ENCODE data around the gene GPR89B.
A peak's percentile ranks its signal among the peaks of the same experiment; 100 is the strongest.
"Not testable (repeated sequence)": the region's sequence is repeated elsewhere in the genome, so short reads cannot be mapped to it uniquely, and the experiment has no call there.

GPR89B gene

GRCh38 chr1:147928236-147929132 lies at the start of gene GPR89B:
Gene GPR89B (plus strand): TSS chr1:147928420. CDS start chr1:147928537, 117 bp downstream.
- Histone ChIP-seq H3K4me1 (peaks cover 11% of the 10 kb centered on the region), H3K4me3 (peak within 1 kb of the TSS; percentile 79), H3K9ac (peak within 1 kb of the TSS; percentile 77), H3K27ac (peak within 1 kb of the TSS; percentile 60), H4K20me1 (peaks cover 12% of the 10 kb centered on the region; the same call in 1 of the 2 replicates), H3K4me2 (peak within 1 kb of the TSS; percentile 77)
- H3K9me3 ChIP-seq, H3K27me3 ChIP-seq, H3K36me3 ChIP-seq: not testable (repeated sequence)

- peaks cover 9% of the 10 kb centered on the region for H3K4me1 ChIP-seq
- no peak for TF ChIP-seq Cebpa-rat (IDR thresholded peaks at IDR 0.05)
- peaks cover 6% of the 10 kb centered on the region; the same call in 1 of the 2 replicates for H3K9me3 ChIP-seq
- no peaks in the 10 kb centered on the region for H4K20me1 ChIP-seq
- no peak overlapping the region for H3K4me3 ChIP-seq
- no peaks in the 10 kb centered on the region for H3K36me3 ChIP-seq
- H3K4me2 ChIP-seq = no peak overlapping the region
- H3K9ac ChIP-seq = no peak overlapping the region
- no peaks in the 10 kb centered on the region for H3K27me3 ChIP-seq
- H3K27ac ChIP-seq = no peak overlapping the region
Observed at GRCh38 chr1:147879911-147880310, 48.3 kb upstream of the GPR89B start.

GRCh38 chr1:147882535-147882934 lies 45.7 kb upstream of the GPR89B start:
- Histone ChIP-seq H3K4me1 (peaks cover 9% of the 10 kb centered on the region), H4K20me1 (no peaks in the 10 kb centered on the region), H3K27ac (no peak overlapping the region), H3K9ac (no peak overlapping the region), H3K4me2 (no peak overlapping the region), H3K4me3 (no peak overlapping the region), H3K36me3 (no peaks in the 10 kb centered on the region), H3K9me3 (peaks cover 6% of the 10 kb centered on the region; the same call in 1 of the 2 replicates), H3K27me3 (no peaks in the 10 kb centered on the region)
- TF ChIP-seq Cebpa-rat (IDR thresholded peaks at IDR 0.05) = no peak

GRCh38 chr1:147890177-147890790 lies 37.9 kb upstream of the GPR89B start:
- no peaks in the 10 kb centered on the region for H3K4me1 ChIP-seq
- no peak overlapping the region for H3K27ac ChIP-seq
- H3K4me2 ChIP-seq = no peak overlapping the region
- H3K27me3 ChIP-seq = no peaks in the 10 kb centered on the region
- H3K36me3 ChIP-seq = no peaks in the 10 kb centered on the region
- H3K9ac ChIP-seq = no peak overlapping the region
- H3K4me3 ChIP-seq = no peak overlapping the region
- H3K9me3 ChIP-seq = no peaks in the 10 kb centered on the region
- no peak for TF ChIP-seq Cebpa-rat (IDR thresholded peaks at IDR 0.05)
- H4K20me1 ChIP-seq = no peaks in the 10 kb centered on the region

- no peak for TF ChIP-seq Cebpa-rat (IDR thresholded peaks at IDR 0.05)
- Histone ChIP-seq H4K20me1 (no peaks in the 10 kb centered on the region), H3K4me3 (no peak overlapping the region), H3K27me3 (no peaks in the 10 kb centered on the region), H3K36me3 (no peaks in the 10 kb centered on the region), H3K4me1 (no peaks in the 10 kb centered on the region), H3K4me2 (no peak overlapping the region), H3K27ac (no peak overlapping the region), H3K9me3 (no peaks in the 10 kb centered on the region), H3K9ac (no peak overlapping the region)
Observed at GRCh38 chr1:147891088-147891487, 37.1 kb upstream of the GPR89B start.

- no peak overlapping the region for H3K27ac ChIP-seq
- no peaks in the 10 kb centered on the region for H3K27me3 ChIP-seq
- no peak overlapping the region for H3K9ac ChIP-seq
- no peak overlapping the region for H3K4me3 ChIP-seq
- H4K20me1 ChIP-seq = no peaks in the 10 kb centered on the region
- H3K4me2 ChIP-seq = no peak overlapping the region
- no peaks in the 10 kb centered on the region for H3K36me3 ChIP-seq
- TF ChIP-seq Cebpa-rat (IDR thresholded peaks at IDR 0.05) = no peak
- H3K9me3 ChIP-seq = no peaks in the 10 kb centered on the region
- no peaks in the 10 kb centered on the region for H3K4me1 ChIP-seq
Observed at GRCh38 chr1:147892216-147892615, 36.0 kb upstream of the GPR89B start.

- Histone ChIP-seq H3K4me1 (no peaks in the 10 kb centered on the region), H3K4me3 (no peak overlapping the region), H3K27me3 (no peaks in the 10 kb centered on the region), H3K36me3 (no peaks in the 10 kb centered on the region), H4K20me1 (no peaks in the 10 kb centered on the region), H3K27ac (no peak overlapping the region), H3K4me2 (no peak overlapping the region), H3K9ac (no peak overlapping the region), H3K9me3 (no peaks in the 10 kb centered on the region)
- no peak for TF ChIP-seq Cebpa-rat (IDR thresholded peaks at IDR 0.05)
Observed at GRCh38 chr1:147892731-147893214, 35.4 kb upstream of the GPR89B start.

GRCh38 chr1:147895123-147895522 lies 33.1 kb upstream of the GPR89B start:
- Histone ChIP-seq H3K9me3 (no peaks in the 10 kb centered on the region), H4K20me1 (no peaks in the 10 kb centered on the region), H3K4me3 (no peak overlapping the region), H3K9ac (no peak overlapping the region), H3K36me3 (no peaks in the 10 kb centered on the region), H3K27ac (no peak overlapping the region), H3K4me1 (no peaks in the 10 kb centered on the region), H3K27me3 (no peaks in the 10 kb centered on the region), H3K4me2 (no peak overlapping the region)
- TF ChIP-seq Cebpa-rat (IDR thresholded peaks at IDR 0.05) = no peak

GRCh38 chr1:147897029-147897752 lies 31.0 kb upstream of the GPR89B start:
- H3K4me2 ChIP-seq = no peak overlapping the region
- no peaks in the 10 kb centered on the region for H3K36me3 ChIP-seq
- H3K9ac ChIP-seq = no peak overlapping the region

More at GRCh38 chr1:147897029-147897752, 31.0 kb upstream of the GPR89B start:
- Histone ChIP-seq H3K4me1 (peaks cover 12% of the 10 kb centered on the region), H3K9me3 (no peaks in the 10 kb centered on the region), H3K4me3 (no peak overlapping the region), H3K27ac (no peak overlapping the region), H4K20me1 (no peaks in the 10 kb centered on the region), H3K27me3 (no peaks in the 10 kb centered on the region)
- no peak for TF ChIP-seq Cebpa-rat (IDR thresholded peaks at IDR 0.05)
